Karpas-422 (cell line): Measurements from ENCODE around the gene CDC42EP4. TPM values are rescaled to one million over a fixed set of nuclear protein-coding genes. Genes with fewer than 3 reads are reported as not detected.

ENCODE experiments used
- DNase-seq: peaks from one replicate; pipeline ENCODE4 v3.0.0-alpha.2; 2015
- H2AFZ ChIP-seq: fragments of 200-600 bp; sonication (generic); 2 replicates; pipeline ENCODE4 v1.6.1; 2014; ENCODE audit warnings: antibody characterized with exemption, low read length, mixed read lengths
- H3K27ac ChIP-seq: fragments of 200-600 bp; sonication (generic); 2 replicates; pipeline ENCODE4 v1.5.1; 2014; ENCODE audit warnings: mild to moderate bottlenecking, low read length, moderate library complexity
- H3K27me3 ChIP-seq: fragments of 200-600 bp; sonication (generic); 2 replicates; pipeline ENCODE4 v1.6.1; 2014; ENCODE audit warnings: low read length, mixed read lengths
- H3K36me3 ChIP-seq: fragments of 200-600 bp; sonication (generic); 2 replicates; pipeline ENCODE4 v1.6.1; 2014; ENCODE audit warnings: low read length, mixed read lengths; ENCODE audit not compliant: insufficient read depth
- H3K4me1 ChIP-seq: fragments of 200-600 bp; sonication (generic); 2 replicates; pipeline ENCODE4 v1.6.1; 2014; ENCODE audit warnings: mild to moderate bottlenecking, low read length, mixed read lengths
- H3K4me2 ChIP-seq: fragments of 200-600 bp; sonication (generic); 2 replicates; pipeline ENCODE4 v1.6.1; 2014; ENCODE audit warnings: low read length, low read depth, mild to moderate bottlenecking; ENCODE audit not compliant: poor library complexity, severe bottlenecking
- H3K4me3 ChIP-seq: fragments of 200-600 bp; sonication (generic); 2 replicates; pipeline ENCODE4 v1.5.1; 2014; ENCODE audit warnings: mild to moderate bottlenecking, antibody characterized with exemption, low read length, mixed read lengths
- H3K79me2 ChIP-seq: fragments of 200-600 bp; sonication (generic); 2 replicates; pipeline ENCODE4 v1.6.1; 2014; ENCODE audit warnings: mild to moderate bottlenecking, low read length, mixed read lengths
- H3K9ac ChIP-seq: fragments of 200-600 bp; sonication (generic); 2 replicates; pipeline ENCODE4 v1.6.0; 2014; ENCODE audit warnings: low read length
- H3K9me2 ChIP-seq: fragments of 200-600 bp; sonication (generic), shearing (Covaris generic); replicated peaks from 2 replicates; pipeline ENCODE4 v1.6.0; 2014; ENCODE audit warnings: mild to moderate bottlenecking, low read length, moderate library complexity; ENCODE audit not compliant: insufficient read depth
- H3K9me3 ChIP-seq: fragments of 300-700, 200-600 bp; sonication (generic); 2 replicates; pipeline ENCODE4 v1.6.1; 2014; ENCODE audit warnings: low read length, mixed read lengths
- H4K20me1 ChIP-seq: fragments of 200-600 bp; sonication (generic); 2 replicates; pipeline ENCODE4 v1.6.1; 2014; ENCODE audit warnings: mild to moderate bottlenecking, antibody characterized with exemption, low read length, low read depth; ENCODE audit not compliant: insufficient read depth
- total RNA-seq: library from RNA; depleted of rRNA; stranded (reverse); fragments of >200 nt; shearing (Covaris generic); gene quantifications from 2 replicates; pipeline ENCODE4 v1.2.3, GENCODE V29; 2014; ENCODE audit warnings: low replicate concordance

Gene CDC42EP4
- total RNA-seq, 1 experiment from 2014 or later, result not detected

DNA sequence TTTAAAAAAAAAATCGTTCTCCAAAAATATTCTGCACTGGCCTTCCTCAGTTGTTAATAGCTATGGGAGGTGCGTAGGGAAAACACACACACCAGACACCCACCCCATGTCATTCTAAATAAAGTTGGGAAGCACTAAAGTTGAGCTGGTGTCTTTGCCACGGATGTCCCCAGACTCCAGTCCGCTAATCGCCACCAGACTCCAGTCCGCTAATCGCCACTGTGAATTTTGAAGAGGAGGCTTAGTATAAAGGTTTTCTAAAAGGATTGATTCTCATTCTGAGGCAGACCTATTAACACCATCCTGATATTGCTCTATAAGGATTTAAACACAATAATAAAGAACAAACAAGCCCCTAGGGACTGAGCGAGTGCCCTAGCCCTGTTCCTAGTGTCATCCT, 27.4 kb downstream of the CDC42EP4 start:
- no peaks in the 10 kb centered on the region for H4K20me1 ChIP-seq
- no peak overlapping the region for H3K9ac ChIP-seq
- H3K9me2 ChIP-seq, result no peaks in the 10 kb centered on the region
- H3K4me3 ChIP-seq, result no peak overlapping the region
- peaks cover 16% of the 10 kb centered on the region for H3K4me1 ChIP-seq
- no peak for DNase-seq
- no peaks in the 10 kb centered on the region for H3K9me3 ChIP-seq
- no peak overlapping the region for H2AFZ ChIP-seq
- H3K27me3 ChIP-seq, result no peaks in the 10 kb centered on the region
- H3K4me2 ChIP-seq, result no peak overlapping the region
- H3K79me2 ChIP-seq, result no peaks in the 10 kb centered on the region
- H3K36me3 ChIP-seq, result no peaks in the 10 kb centered on the region
- no peak overlapping the region for H3K27ac ChIP-seq

DNA sequence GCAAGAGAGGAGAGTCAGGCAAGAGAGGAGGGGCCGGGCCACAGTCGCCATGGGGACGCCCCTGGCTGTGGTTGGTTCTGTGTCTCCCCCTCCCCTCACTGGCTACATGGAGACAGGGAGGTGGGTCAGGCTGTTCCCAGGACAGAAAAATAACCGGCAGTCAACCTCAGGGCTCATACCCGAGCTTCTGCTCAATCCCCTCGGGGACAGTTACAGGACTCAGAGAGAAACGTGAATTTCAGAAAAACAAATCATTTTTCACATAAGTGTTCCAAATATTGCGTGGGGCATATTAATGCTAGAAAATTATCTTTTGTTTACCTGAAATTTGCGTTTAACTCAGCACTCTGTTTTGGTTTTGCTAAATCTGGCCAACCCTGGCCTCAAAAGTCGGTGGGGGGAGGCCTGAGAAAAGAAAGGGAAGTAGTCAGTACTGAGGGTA, 27.9 kb downstream of the CDC42EP4 start:
- Histone ChIP-seq H3K9me3 (no peaks in the 10 kb centered on the region), H3K27ac (no peak overlapping the region), H3K79me2 (no peaks in the 10 kb centered on the region)

GRCh38 chr17:73283250-73283649, 28.6 kb downstream of the CDC42EP4 start:
- Histone ChIP-seq H3K36me3 (no peaks in the 10 kb centered on the region), H3K79me2 (no peaks in the 10 kb centered on the region), H3K27me3 (no peaks in the 10 kb centered on the region), H3K4me1 (peaks cover 16% of the 10 kb centered on the region), H3K9me3 (no peaks in the 10 kb centered on the region), H3K9me2 (no peaks in the 10 kb centered on the region), H3K4me3 (no peak overlapping the region), H3K9ac (no peak overlapping the region), H2AFZ (no peak overlapping the region), H3K27ac (no peak overlapping the region), H3K4me2 (no peak overlapping the region), H4K20me1 (no peaks in the 10 kb centered on the region)
- DNase-seq, result no peak

More for the DNA sequence above, 27.9 kb downstream of the CDC42EP4 start:
- no peaks in the 10 kb centered on the region for H3K36me3 ChIP-seq
- H3K4me2 ChIP-seq, result no peak overlapping the region
- H4K20me1 ChIP-seq, result no peaks in the 10 kb centered on the region
- no peak overlapping the region for H3K9ac ChIP-seq
- no peaks in the 10 kb centered on the region for H3K27me3 ChIP-seq
- H3K4me3 ChIP-seq, result no peak overlapping the region
- H3K4me1 ChIP-seq, result peaks cover 16% of the 10 kb centered on the region
- DNase-seq, result no peak
- no peaks in the 10 kb centered on the region for H3K9me2 ChIP-seq
- no peak overlapping the region for H2AFZ ChIP-seq

- H3K4me3 ChIP-seq, result no peak overlapping the region
- no peak overlapping the region for H3K4me2 ChIP-seq
- no peaks in the 10 kb centered on the region for H3K9me2 ChIP-seq
- H3K36me3 ChIP-seq, result no peaks in the 10 kb centered on the region
- no peak overlapping the region for H3K9ac ChIP-seq
- no peak overlapping the region for H3K27ac ChIP-seq
- H3K79me2 ChIP-seq, result no peaks in the 10 kb centered on the region
- no peak for DNase-seq
- H4K20me1 ChIP-seq, result no peaks in the 10 kb centered on the region
- H3K4me1 ChIP-seq, result peaks cover 16% of the 10 kb centered on the region
- H3K27me3 ChIP-seq, result no peaks in the 10 kb centered on the region
- H3K9me3 ChIP-seq, result no peaks in the 10 kb centered on the region
- no peak overlapping the region for H2AFZ ChIP-seq
Observed at GRCh38 chr17:73282629-73283028, 29.2 kb downstream of the CDC42EP4 start.

- H3K27me3 ChIP-seq, result no peaks in the 10 kb centered on the region
- H2AFZ ChIP-seq, result no peak overlapping the region
- no peaks in the 10 kb centered on the region for H4K20me1 ChIP-seq
- H3K9me2 ChIP-seq, result no peaks in the 10 kb centered on the region
- no peaks in the 10 kb centered on the region for H3K36me3 ChIP-seq
- H3K9me3 ChIP-seq, result no peaks in the 10 kb centered on the region
- H3K9ac ChIP-seq, result no peak overlapping the region
- H3K4me2 ChIP-seq, result no peak overlapping the region
- DNase-seq, result no peak
- peaks cover 16% of the 10 kb centered on the region for H3K4me1 ChIP-seq
- no peak overlapping the region for H3K4me3 ChIP-seq
- H3K79me2 ChIP-seq, result no peaks in the 10 kb centered on the region
- H3K27ac ChIP-seq, result no peak overlapping the region
Observed at GRCh38 chr17:73281928-73282327, 29.9 kb downstream of the CDC42EP4 start.

DNA sequence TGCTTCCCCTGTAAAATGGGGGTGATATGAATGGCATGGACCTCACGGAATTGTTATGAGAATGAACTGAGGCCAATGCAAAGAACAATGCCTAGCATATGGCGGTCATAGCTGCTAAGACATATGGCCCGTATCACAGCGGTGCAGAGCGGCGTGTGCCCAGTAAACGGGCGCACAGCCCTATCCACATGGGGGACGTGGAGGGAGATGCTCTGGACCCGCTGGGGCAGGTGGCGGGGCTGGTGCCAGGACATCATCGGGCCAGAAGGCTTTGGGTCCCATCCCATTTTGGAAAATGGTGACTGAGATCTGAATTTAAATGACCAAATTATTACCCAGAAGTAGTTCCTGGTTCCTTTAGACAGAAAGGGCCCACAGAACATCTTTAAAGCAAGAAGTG, 31.6 kb downstream of the CDC42EP4 start:
- Histone ChIP-seq H3K27ac (no peak overlapping the region), H3K27me3 (no peaks in the 10 kb centered on the region), H3K79me2 (no peaks in the 10 kb centered on the region), H3K9ac (no peak overlapping the region), H2AFZ (no peak overlapping the region), H3K4me3 (no peak overlapping the region), H3K9me3 (no peaks in the 10 kb centered on the region), H3K9me2 (no peaks in the 10 kb centered on the region), H3K36me3 (no peaks in the 10 kb centered on the region), H3K4me2 (no peak overlapping the region), H3K4me1 (peaks cover 16% of the 10 kb centered on the region), H4K20me1 (no peaks in the 10 kb centered on the region)
- no peak for DNase-seq

- H3K9ac ChIP-seq, result no peak overlapping the region
- H2AFZ ChIP-seq, result no peak overlapping the region
- no peak overlapping the region for H3K4me3 ChIP-seq
- H3K9me2 ChIP-seq, result no peaks in the 10 kb centered on the region
- no peaks in the 10 kb centered on the region for H3K36me3 ChIP-seq
- DNase-seq, result no peak
- H3K4me2 ChIP-seq, result no peak overlapping the region
- no peaks in the 10 kb centered on the region for H3K27me3 ChIP-seq
- no peaks in the 10 kb centered on the region for H3K9me3 ChIP-seq
- H4K20me1 ChIP-seq, result no peaks in the 10 kb centered on the region
- peaks cover 16% of the 10 kb centered on the region for H3K4me1 ChIP-seq
- no peak overlapping the region for H3K27ac ChIP-seq
- H3K79me2 ChIP-seq, result no peaks in the 10 kb centered on the region
Observed at GRCh38 chr17:73279704-73280103, 32.1 kb downstream of the CDC42EP4 start.

GRCh38 chr17:73278465-73279453, 33.0 kb downstream of the CDC42EP4 start:
- no peak overlapping the region for H3K27ac ChIP-seq
- H3K36me3 ChIP-seq, result no peaks in the 10 kb centered on the region
- H3K27me3 ChIP-seq, result no peaks in the 10 kb centered on the region
- H3K9me2 ChIP-seq, result no peaks in the 10 kb centered on the region
- no peak overlapping the region for H3K4me2 ChIP-seq
- no peak overlapping the region for H3K4me3 ChIP-seq
- DNase-seq, result no peak
- no peaks in the 10 kb centered on the region for H4K20me1 ChIP-seq
- H3K9ac ChIP-seq, result no peak overlapping the region
- peaks cover 13% of the 10 kb centered on the region for H3K4me1 ChIP-seq
- no peak overlapping the region for H2AFZ ChIP-seq
- no peaks in the 10 kb centered on the region for H3K9me3 ChIP-seq
- no peaks in the 10 kb centered on the region for H3K79me2 ChIP-seq
